H1 (cell line): ENCODE results near the gene TMEM202. TPM values are rescaled to one million over a fixed set of nuclear protein-coding genes. Genes with fewer than 3 reads are reported as not detected.

Experiments
- CTCF ChIA-PET: fragments of 300-600 bp; sonication (Branson Sonifier 250); formaldehyde crosslinking; loops from one replicate; lab custom pipeline; 2021; ENCODE audit not compliant: partially characterized antibody; lab: Charles Lee
- POLR2A ChIA-PET: fragments of 300-600 bp; sonication (Branson Sonifier 250); formaldehyde crosslinking; loops from one replicate; lab custom pipeline; 2021; ENCODE audit warnings: inconsistent platforms; ENCODE audit not compliant: partially characterized antibody; lab: Charles Lee
- DNase-seq, 2 experiments: peaks; one replicate each; pipeline versions ENCODE4 v3.0.0 to v3.0.0-alpha.2; 2010 to 2022; ENCODE audit warnings: low spot score in 2 of 2, low read depth in 1 of 2, mixed read lengths in 1 of 2
- FAIRE-seq: peaks from 2 replicates; lab custom pipeline; 2011; peaks lifted over from hg19 to GRCh38; lab: Jason Lieb, UNC
- H2AFZ ChIP-seq: 2 replicates; pipeline ENCODE4 v1.8.1; 2012; ENCODE audit warnings: low read length, inconsistent platforms
- H2AK5ac ChIP-seq: 2 replicates; pipeline ENCODE4 v1.6.1; 2013; ENCODE audit warnings: low read depth, low read length
- H2BK120ac ChIP-seq: replicated peaks from 2 replicates; pipeline ENCODE3; 2013; ENCODE audit warnings: low read depth, low read length, inconsistent platforms
- H2BK12ac ChIP-seq: 2 replicates; pipeline ENCODE4 v1.6.1; 2013; ENCODE audit warnings: low read depth, low read length
- H2BK15ac ChIP-seq: 2 replicates; pipeline ENCODE4 v1.6.1; 2013; ENCODE audit warnings: low read length
- H2BK20ac ChIP-seq: 2 replicates; pipeline ENCODE4 v1.6.1; 2013; ENCODE audit warnings: low read length
- H2BK5ac ChIP-seq: 2 replicates; pipeline ENCODE4 v1.6.1; 2013; ENCODE audit warnings: low read depth, low read length
- H3K14ac ChIP-seq: 2 replicates; pipeline ENCODE4 v1.6.1; 2013; ENCODE audit warnings: inconsistent platforms; ENCODE audit not compliant: insufficient read length
- H3K18ac ChIP-seq: 2 replicates; pipeline ENCODE4 v1.6.1; 2013; ENCODE audit warnings: low read length; ENCODE audit errors: extremely low read depth
- H3K23ac ChIP-seq: 2 replicates; pipeline ENCODE4 v1.6.1; 2013; ENCODE audit warnings: inconsistent platforms; ENCODE audit not compliant: insufficient read length
- H3K23me2 ChIP-seq: 2 replicates; pipeline ENCODE4 v1.6.1; 2013; ENCODE audit warnings: low read depth, low read length
- H3K27ac ChIP-seq: 2 replicates; pipeline ENCODE4 v1.6.1; 2011; ENCODE audit warnings: low read depth, low read length, inconsistent platforms
- H3K27me3 ChIP-seq, 4 experiments: replicated peaks in 1 of 4; 1 replicate in 1 of 4; 2 replicates in 3 of 4; pipeline versions ENCODE4 v1.6.1 to v1.8.1; 2011 to 2013; ENCODE audit warnings: low read length in 3 of 4, mild to moderate bottlenecking in 3 of 4, inconsistent platforms in 2 of 4, mixed read lengths in 2 of 4, moderate library complexity in 1 of 4; ENCODE audit not compliant: control insufficient read depth in 3 of 4, insufficient read depth in 3 of 4; ENCODE audit errors: extremely low read depth in 1 of 4
- H3K36me3 ChIP-seq, 4 experiments: 2 replicates each; pipeline versions ENCODE4 v1.6.1 to v1.8.1; 2011 to 2013; ENCODE audit warnings: mild to moderate bottlenecking in 4 of 4, low read length in 3 of 4, moderate library complexity in 2 of 4, control low read depth in 1 of 4, inconsistent platforms in 1 of 4; ENCODE audit not compliant: insufficient read depth in 4 of 4, control insufficient read depth in 2 of 4
- H3K4ac ChIP-seq: replicated peaks from 2 replicates; pipeline ENCODE3; 2013; ENCODE audit warnings: low read length, low read depth, mixed read lengths, inconsistent platforms; ENCODE audit not compliant: insufficient read length
- H3K4me1 ChIP-seq, 4 experiments: replicated peaks in 1 of 4; 1 replicate in 1 of 4; 2 replicates in 3 of 4; pipeline versions ENCODE4 v1.6.1 to v1.8.1; 2011 to 2013; ENCODE audit warnings: low read length in 3 of 4, inconsistent platforms in 2 of 4, mixed read lengths in 1 of 4; ENCODE audit not compliant: insufficient read depth in 4 of 4, control insufficient read depth in 3 of 4
- H3K4me2 ChIP-seq, 2 experiments: 2 replicates each; pipeline versions ENCODE4 v1.6.1 to v1.8.1; 2011 to 2013; ENCODE audit warnings: low read depth in 2 of 2, low read length in 2 of 2, control low read depth in 1 of 2, inconsistent platforms in 1 of 2, mild to moderate bottlenecking in 1 of 2; ENCODE audit not compliant: insufficient read depth in 1 of 2
- H3K4me3 ChIP-seq, 4 experiments: fragments of 200-600, 300-600 bp in 1 of 4; sonication (generic), shearing (Covaris generic), sonication (Bioruptor Twin) in 1 of 4; 2 replicates each; pipeline versions ENCODE4 v1.5.1 to v1.8.1; 2011 to 2016; ENCODE audit warnings: low read length in 4 of 4, low read depth in 3 of 4, control low read depth in 2 of 4, inconsistent platforms in 2 of 4, mild to moderate bottlenecking in 2 of 4, mixed read lengths in 1 of 4, moderate library complexity in 1 of 4; ENCODE audit not compliant: insufficient read depth in 2 of 4; ENCODE audit errors: extremely low read depth in 1 of 4
- H3K56ac ChIP-seq: replicated peaks from 2 replicates; pipeline ENCODE3; 2013; ENCODE audit warnings: low read depth, mild to moderate bottlenecking, mixed read lengths, low read length, inconsistent platforms; ENCODE audit not compliant: insufficient read length
- H3K79me1 ChIP-seq: 2 replicates; pipeline ENCODE4 v1.6.1; 2013; ENCODE audit warnings: low read depth, low read length, control low read depth
- H3K79me2 ChIP-seq, 2 experiments: 2 replicates each; pipeline versions ENCODE4 v1.6.1 to v1.8.1; 2012 to 2013; ENCODE audit warnings: low read length in 2 of 2, mild to moderate bottlenecking in 2 of 2, inconsistent platforms in 1 of 2; ENCODE audit not compliant: insufficient read depth in 2 of 2, control insufficient read depth in 1 of 2
- H3K9ac ChIP-seq, 4 experiments: replicated peaks in 1 of 4; 1 replicate in 1 of 4; 2 replicates in 3 of 4; pipeline versions ENCODE4 v1.6.1 to v1.8.1; 2011 to 2013; ENCODE audit warnings: low read depth in 3 of 4, low read length in 3 of 4, control low read depth in 2 of 4, mild to moderate bottlenecking in 2 of 4, moderate library complexity in 2 of 4, inconsistent platforms in 1 of 4; ENCODE audit errors: extremely low read depth in 1 of 4
- H3K9me3 ChIP-seq, 2 experiments: 2 replicates each; pipeline versions ENCODE4 v1.6.1 to v1.8.1; 2012 to 2013; ENCODE audit warnings: mild to moderate bottlenecking in 2 of 2, moderate library complexity in 2 of 2, control low read depth in 1 of 2, inconsistent platforms in 1 of 2, low read depth in 1 of 2, low read length in 1 of 2, mixed read lengths in 1 of 2; ENCODE audit not compliant: insufficient read depth in 2 of 2
- H4K20me1 ChIP-seq, 2 experiments: replicated peaks in 1 of 2; 2 replicates each; pipeline versions ENCODE3 to v1.8.1; 2011 to 2013; ENCODE audit warnings: inconsistent platforms in 2 of 2, low read length in 2 of 2, mild to moderate bottlenecking in 1 of 2; ENCODE audit not compliant: insufficient read depth in 2 of 2, control insufficient read depth in 1 of 2
- H4K5ac ChIP-seq: 2 replicates; pipeline ENCODE4 v1.6.1; 2013; ENCODE audit warnings: low read length, low read depth, mixed read lengths, inconsistent platforms; ENCODE audit not compliant: insufficient read length
- H4K8ac ChIP-seq: 2 replicates; pipeline ENCODE4 v1.8.0; 2013; ENCODE audit warnings: mild to moderate bottlenecking, moderate library complexity, low read length, inconsistent platforms; ENCODE audit not compliant: insufficient read depth; ENCODE audit errors: extremely low read depth
- H4K91ac ChIP-seq: replicated peaks from 2 replicates; pipeline ENCODE3; 2013; ENCODE audit warnings: low read length, mixed read lengths, inconsistent platforms; ENCODE audit not compliant: insufficient read length
- BACH1 ChIP-seq: IDR thresholded peaks from 2 replicates; pipeline ENCODE4 v1.6.1; 2012; ENCODE audit warnings: low read length, improper control_type of control experiment
- BRCA1 ChIP-seq: IDR thresholded peaks from 2 replicates; pipeline ENCODE4 v1.6.1; 2012; ENCODE audit warnings: low read depth, low read length, improper control_type of control experiment
- CBX5 ChIP-seq: fragments of 300-800, 300-1000 bp; sonication (generic); IDR thresholded peaks from 2 replicates; pipeline ENCODE4 v1.7.1; 2016; ENCODE audit warnings: antibody characterized with exemption, low read length, low read depth
- EGR1 ChIP-seq: IDR thresholded peaks from 2 replicates; pipeline ENCODE4 v1.6.1; 2011; ENCODE audit warnings: low read depth, low read length, borderline replicate concordance
- KDM1A ChIP-seq: fragments of 200-600, 300-600 bp; sonication (generic); IDR thresholded peaks from 2 replicates; pipeline ENCODE4 v1.7.1; 2016; ENCODE audit warnings: mild to moderate bottlenecking, low read length, borderline replicate concordance
- KDM4A ChIP-seq: IDR thresholded peaks from one replicate; pipeline ENCODE4 v1.7.1; 2012; ENCODE audit warnings: low read depth, mild to moderate bottlenecking, moderate library complexity, low read length, inconsistent platforms; ENCODE audit not compliant: severe bottlenecking
- POU5F1 ChIP-seq: IDR thresholded peaks from 2 replicates; pipeline ENCODE4 v1.6.1; 2011; ENCODE audit warnings: low read depth, mild to moderate bottlenecking, low read length, moderate library complexity
- SIRT6 ChIP-seq: IDR thresholded peaks from one replicate; pipeline ENCODE4 v1.7.1; 2012; ENCODE audit warnings: low read length, inconsistent platforms
- WGBS, 2 experiments: shearing (Covaris generic) in 1 of 2; methylation state at CpG; one replicate each; pipeline versions ENCODE4 v1.1.6 to v1.1.7; 2013 to 2015; ENCODE audit warnings: low lambda C conversion rate in 2 of 2, mixed read lengths in 2 of 2, inconsistent platforms in 1 of 2, low coverage in 1 of 2, missing lambda C conversion rate in 1 of 2; ENCODE audit not compliant: insufficient replicate concordance in 2 of 2, insufficient coverage in 1 of 2, insufficient read length in 1 of 2; ENCODE audit errors: extremely low coverage in 1 of 2, missing lambda C conversion rate in 1 of 2; 5-methylcytosine and 5-hydroxymethylcytosine counted together
- polyA plus RNA-seq, 7 experiments: library from polyadenylated mRNA; depleted of rRNA in 3 of 7; stranded (reverse) in 5 of 7; unstranded in 2 of 7; fragments of >200 nt in 5 of 7; fragments of 200-250 nt in 2 of 7; gene quantifications; 1 replicate in 5 of 7; 2 replicates in 1 of 7; 4 replicates in 1 of 7; pipeline versions ENCODE4 v1.2.1 to v1.2.3, GENCODE V29; 2011 to 2013; ENCODE audit warnings: missing spikeins in 2 of 7, mixed read lengths in 2 of 7
- total RNA-seq: library from RNA; stranded (reverse); fragmentation: NEBNext Ultra II Directional; extraction: Animal tissue kit (Norgen Biotek cat#: 25700); gene quantifications from 2 replicates; pipeline ENCODE4 v1.2.1, GENCODE V29; 2021

TMEM202 gene
- total and polyA plus RNA-seq, 2 of the 8 experiments (the other 6 are each of a cell fraction or from before 2014, with no cell fraction given): not detected

- Histone ChIP-seq H3K27me3 (no peaks in the 10 kb centered on the region), H2BK120ac (no peak overlapping the region), H2BK5ac (no peak overlapping the region), H3K27ac (no peak overlapping the region), H3K9me3 (no peaks in the 10 kb centered on the region), H3K18ac (no peak overlapping the region), H3K9ac (no peak overlapping the region), H3K14ac (no peak overlapping the region), H3K56ac (no peak overlapping the region), H3K4me2 (no peak overlapping the region), H2BK12ac (no peak overlapping the region), H3K79me2 (peaks cover 0 to 15% of the 10 kb centered on the region in 2 experiments; a peak in 1 of 4 replicates), H3K4me3 (no peak overlapping the region), H2BK20ac (no peak overlapping the region), H3K36me3 (peaks cover 0 to 4% (median 0%) of the 10 kb centered on the region in 4 experiments; a peak in 1 of 8 replicates), H2BK15ac (no peak overlapping the region), H2AFZ (no peak overlapping the region), H4K5ac (no peak overlapping the region), H4K91ac (no peak overlapping the region), H3K23me2 (no peaks in the 10 kb centered on the region), H3K79me1 (peaks cover 4% of the 10 kb centered on the region; the same call in 1 of the 2 replicates), H2AK5ac (no peak overlapping the region), H3K4me1 (no peaks in the 10 kb centered on the region), H4K20me1 (peaks cover 3 to 4% of the 10 kb centered on the region in 2 experiments), H3K23ac (no peak overlapping the region), H3K4ac (no peak overlapping the region), H4K8ac (no peak overlapping the region)
- 76% methylated on average over 1 of the region's 1 CpG; no CpG with 5 or more reads in 1 of the 2 experiments for WGBS, 2 experiments
- ChIA-PET POLR2A (interaction anchor here (0.7 to 2.3 kb wide), 2 partner anchors 10 to 26 kb away, joined by 3 to 10 read pairs; partner anchors contain the start of gene HEXA), CTCF (interaction anchor here (0.7 to 1.6 kb wide), 4 partner anchors 10 to 98 kb away, joined by 3 to 4 read pairs (median 3); partner anchors contain the start of gene HEXA)
- DNase-seq (no peak), FAIRE-seq (no peak)
- TF ChIP-seq BRCA1 (no peak), KDM4A (no peak), POU5F1 (no peak), BACH1 (no peak), CBX5 (no peak), KDM1A (no peak), EGR1 (no peak), SIRT6 (no peak)
Measured at GRCh38 chr15:72365844-72366243, 32.3 kb upstream of the TMEM202 start.
